HFF-Myc (cell line): ENCODE data around the gene LDLRAD3.

Source experiments
- DNase-seq: peaks from one replicate; pipeline ENCODE4 v3.0.0-alpha.2; 2011; ENCODE audit warnings: low read depth; ENCODE audit errors: extremely low read depth
- H3K4me3 ChIP-seq: replicated peaks from 2 replicates; pipeline ENCODE4 v1.5.1; 2011; ENCODE audit warnings: low read depth, mild to moderate bottlenecking, control low read depth, low read length
- TF ChIP-seq, protein P1 (sequence below): IDR thresholded peaks from 2 replicates; pipeline ENCODE4 v1.5.1; 2012; ENCODE audit warnings: mild to moderate bottlenecking, low read depth, low read length, control low read depth; ENCODE audit errors: missing control alignments

Gene LDLRAD3

DNA sequence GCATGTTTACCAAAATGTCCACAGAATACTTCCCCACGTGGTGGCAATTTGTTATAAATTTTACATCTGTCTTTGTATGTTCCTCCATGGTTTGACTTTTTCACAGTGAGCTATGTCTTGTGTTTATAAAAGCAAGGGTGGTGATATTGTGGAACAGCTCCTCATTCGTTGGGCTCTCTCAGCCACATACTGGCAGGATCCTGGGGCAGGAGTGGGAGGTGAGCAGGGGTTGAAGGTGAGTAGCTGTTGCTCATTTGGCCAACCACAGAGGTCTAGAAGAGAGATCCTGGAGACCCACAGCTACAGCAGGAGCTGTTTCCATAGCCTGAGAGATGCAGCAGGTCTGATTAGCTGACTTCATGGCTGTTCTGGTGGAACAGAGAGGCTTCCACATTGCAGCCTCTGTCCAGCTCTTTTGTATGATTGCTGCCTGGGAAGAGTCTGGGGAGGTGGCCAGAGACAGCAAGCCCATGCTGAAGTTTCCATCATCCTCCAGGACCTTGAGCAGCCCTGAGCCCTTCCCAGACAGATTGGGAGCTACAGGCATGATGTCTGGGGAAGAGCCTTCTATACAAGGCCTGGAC, 128.1 kb downstream of the LDLRAD3 start:
- no peak overlapping the region for H3K4me3 ChIP-seq
- TF ChIP-seq, protein P1, sequence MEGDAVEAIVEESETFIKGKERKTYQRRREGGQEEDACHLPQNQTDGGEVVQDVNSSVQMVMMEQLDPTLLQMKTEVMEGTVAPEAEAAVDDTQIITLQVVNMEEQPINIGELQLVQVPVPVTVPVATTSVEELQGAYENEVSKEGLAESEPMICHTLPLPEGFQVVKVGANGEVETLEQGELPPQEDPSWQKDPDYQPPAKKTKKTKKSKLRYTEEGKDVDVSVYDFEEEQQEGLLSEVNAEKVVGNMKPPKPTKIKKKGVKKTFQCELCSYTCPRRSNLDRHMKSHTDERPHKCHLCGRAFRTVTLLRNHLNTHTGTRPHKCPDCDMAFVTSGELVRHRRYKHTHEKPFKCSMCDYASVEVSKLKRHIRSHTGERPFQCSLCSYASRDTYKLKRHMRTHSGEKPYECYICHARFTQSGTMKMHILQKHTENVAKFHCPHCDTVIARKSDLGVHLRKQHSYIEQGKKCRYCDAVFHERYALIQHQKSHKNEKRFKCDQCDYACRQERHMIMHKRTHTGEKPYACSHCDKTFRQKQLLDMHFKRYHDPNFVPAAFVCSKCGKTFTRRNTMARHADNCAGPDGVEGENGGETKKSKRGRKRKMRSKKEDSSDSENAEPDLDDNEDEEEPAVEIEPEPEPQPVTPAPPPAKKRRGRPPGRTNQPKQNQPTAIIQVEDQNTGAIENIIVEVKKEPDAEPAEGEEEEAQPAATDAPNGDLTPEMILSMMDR, result no peak
- no peak for DNase-seq

DNA sequence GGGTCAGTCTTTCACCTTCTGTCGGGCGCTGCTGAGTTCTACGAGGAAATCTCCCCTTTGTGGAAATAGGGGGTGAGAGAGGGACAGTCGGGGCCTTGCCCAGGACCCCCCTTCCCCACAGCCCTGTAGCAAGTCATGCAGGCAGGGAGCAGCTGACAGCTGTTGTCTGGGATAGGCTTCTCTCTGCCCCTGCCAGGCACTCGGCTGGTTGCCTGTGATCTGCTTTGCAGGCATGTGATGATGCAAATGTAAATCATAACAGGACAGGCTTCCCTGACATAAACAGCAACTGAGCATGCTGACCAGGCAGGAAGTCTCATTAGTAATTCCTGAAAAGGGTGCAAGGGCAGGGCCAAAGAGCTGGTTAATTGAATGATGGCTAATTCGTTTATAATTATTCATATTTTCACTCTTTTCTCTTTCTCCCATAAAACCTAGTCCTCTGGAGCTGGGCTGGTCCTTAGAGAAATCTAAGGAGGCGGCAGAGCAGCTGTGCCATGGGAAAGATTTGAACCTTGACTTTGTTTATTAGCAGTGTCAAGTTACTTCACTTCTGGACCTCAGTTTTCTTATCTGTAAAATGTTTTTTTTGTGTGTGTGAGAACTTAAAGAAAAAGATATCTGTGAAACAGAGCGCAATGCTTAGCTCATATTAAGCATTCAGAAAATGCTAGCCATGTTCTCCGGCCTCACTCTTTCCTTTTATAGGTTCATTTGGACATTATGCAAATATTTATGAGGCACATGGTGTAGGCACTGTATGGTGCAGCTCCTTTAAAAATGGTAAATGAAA, 129.7 kb downstream of the LDLRAD3 start:
- peak; percentile 41 for DNase-seq
- no peak overlapping the region for H3K4me3 ChIP-seq
- TF ChIP-seq, protein P1, result no peak

DNA sequence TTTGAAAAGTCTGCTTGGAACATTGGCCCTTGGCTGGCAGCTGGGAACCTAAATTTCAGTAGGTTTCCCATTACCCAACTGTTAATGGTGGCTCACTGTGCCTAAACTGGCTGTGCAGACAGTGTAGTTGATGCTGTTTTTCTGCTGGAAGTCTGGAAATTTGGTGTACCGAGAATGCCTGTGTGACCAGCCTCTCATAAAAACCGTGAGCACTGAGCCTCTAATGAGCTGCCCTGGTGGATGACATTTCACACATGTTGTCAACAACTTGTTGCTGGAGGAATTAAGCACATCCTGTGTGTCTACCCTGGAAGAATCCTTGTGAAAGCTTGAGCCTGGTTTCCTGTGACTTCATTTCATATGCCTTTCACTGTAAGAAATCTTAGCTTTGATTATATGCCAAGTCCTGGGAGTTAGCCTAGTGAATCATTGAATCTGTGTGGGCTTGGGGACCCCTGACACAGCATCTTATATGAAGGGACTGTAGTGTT, 131.1 kb downstream of the LDLRAD3 start:
- TF ChIP-seq, protein P1, result no peak
- DNase-seq, result peak; percentile 78
- H3K4me3 ChIP-seq, result no peak overlapping the region

DNA sequence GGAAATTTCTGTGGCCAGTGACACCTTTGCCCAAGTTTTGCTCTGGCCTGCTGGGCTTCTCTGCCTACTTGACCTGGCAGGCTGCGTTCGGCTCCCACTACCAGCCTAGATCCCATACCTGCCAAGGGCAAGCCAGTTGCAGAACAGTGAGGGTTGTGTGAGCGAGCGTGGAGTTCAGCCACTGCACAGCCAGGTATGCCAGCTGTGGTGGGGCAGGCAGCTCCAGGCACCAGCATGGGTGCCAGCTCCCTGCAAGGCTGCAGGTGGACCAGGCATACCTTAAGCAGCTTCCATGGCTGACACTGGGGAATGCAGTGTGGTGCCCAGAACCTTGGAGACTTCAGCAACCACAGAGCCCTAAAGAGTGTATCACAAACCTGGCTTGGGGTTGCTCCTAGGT, 133.5 kb downstream of the LDLRAD3 start:
- no peak overlapping the region for H3K4me3 ChIP-seq
- no peak for DNase-seq
- TF ChIP-seq, protein P1, result no peak

DNA sequence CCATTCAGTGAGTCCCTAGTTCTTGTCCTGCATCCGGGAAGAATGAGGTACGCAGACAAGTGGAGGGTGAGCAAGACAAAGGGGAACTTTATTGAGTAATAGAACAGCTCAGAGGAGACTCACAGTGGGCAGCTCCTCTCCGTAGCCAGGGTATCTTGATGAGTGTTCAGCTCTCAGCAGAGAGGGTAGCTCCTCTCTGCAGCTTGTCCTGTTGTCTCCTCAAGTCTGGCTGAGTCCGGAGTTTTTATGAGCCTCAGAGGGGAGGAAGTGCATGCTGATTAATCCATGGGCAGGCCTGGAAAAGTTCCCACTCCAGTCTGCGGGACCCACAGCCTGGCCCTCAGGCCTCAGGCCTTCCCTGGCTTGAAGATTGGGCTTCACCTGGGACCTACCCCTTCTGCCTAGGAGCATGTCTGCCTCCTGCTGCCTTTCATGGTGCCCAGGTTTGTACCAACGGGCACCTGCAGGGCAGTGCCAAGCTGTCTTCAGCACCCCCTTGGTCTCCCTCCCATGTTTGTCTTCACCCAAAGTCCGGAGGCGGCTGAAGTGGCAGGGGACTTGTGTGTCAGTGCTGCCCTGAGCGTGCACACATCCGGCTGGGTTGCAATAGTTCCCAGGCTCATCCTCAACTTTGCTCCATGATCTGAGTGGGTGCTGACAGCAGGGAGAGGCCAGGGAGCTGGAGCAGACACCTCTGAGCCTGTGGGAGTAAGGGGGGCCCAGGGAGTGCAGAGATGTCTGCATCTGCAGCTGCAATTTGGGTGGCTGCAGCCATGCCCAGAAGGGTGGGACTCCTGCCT, 134.2 kb downstream of the LDLRAD3 start:
- TF ChIP-seq, protein P1, result no peak
- DNase-seq, result no peak
- H3K4me3 ChIP-seq, result no peak overlapping the region

DNA sequence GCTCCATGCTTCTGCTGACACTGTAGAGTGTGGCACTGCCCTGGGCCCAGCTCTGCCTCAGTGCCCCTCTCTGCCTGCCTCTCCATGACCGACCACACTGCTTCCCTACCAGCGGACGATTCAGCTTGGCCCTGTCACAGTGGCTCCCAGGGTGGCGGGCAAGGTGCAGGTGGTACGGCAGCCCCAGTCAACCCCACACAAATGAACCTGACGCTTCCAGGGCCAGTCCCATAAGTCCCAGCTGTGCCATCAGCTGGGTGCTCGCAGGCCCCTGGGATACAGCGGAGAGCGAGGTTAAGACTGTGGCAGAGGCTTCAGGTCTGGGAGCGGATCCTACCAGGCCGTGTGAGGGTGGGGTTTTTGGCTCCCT, 134.8 kb downstream of the LDLRAD3 start:
- DNase-seq, result no peak
- H3K4me3 ChIP-seq, result no peak overlapping the region
- TF ChIP-seq, protein P1, result no peak
